NOMO-1 treated with DMSO at 0.1 percent for 48 hours (cell line): ENCODE results near the gene HOXA11.

Experiments used
- DNase-seq: peaks from one replicate; lab custom pipeline; 2025; ENCODE audit not compliant: unreplicated experiment; lab: John Stamatoyannopoulos, UW

HOXA11 gene

GRCh38 chr7:27182285-27182841 lies 2.7 kb downstream of the HOXA11 start:
- DNase-seq, result no peak

GRCh38 chr7:27181795-27182275 lies 3.2 kb downstream of the HOXA11 start:
- no peak for DNase-seq

GRCh38 chr7:27180431-27181420 lies 4.3 kb downstream of the HOXA11 start:
- no peak for DNase-seq

- DNase-seq, result peak; percentile 73
These were observed 5.3 kb downstream of the HOXA11 start for GRCh38 chr7:27179503-27180430.

- DNase-seq, result no peak
These were observed 6.0 kb downstream of the HOXA11 start for GRCh38 chr7:27179030-27179429.

GRCh38 chr7:27178366-27178765 lies 6.7 kb downstream of the HOXA11 start:
- DNase-seq, result no peak

GRCh38 chr7:27177795-27178320 lies 7.2 kb downstream of the HOXA11 start:
- no peak for DNase-seq

- no peak for DNase-seq
These were observed 7.9 kb downstream of the HOXA11 start for GRCh38 chr7:27176962-27177794.

- no peak for DNase-seq
These were observed 8.5 kb downstream of the HOXA11 start for GRCh38 chr7:27176524-27176845.

GRCh38 chr7:27175626-27176523 lies 9.2 kb downstream of the HOXA11 start:
- no peak for DNase-seq

- DNase-seq, result peak; percentile 62
These were observed 10.0 kb downstream of the HOXA11 start for GRCh38 chr7:27174874-27175625.

GRCh38 chr7:27173956-27174873 lies 10.8 kb downstream of the HOXA11 start, which contains the start of gene HOXA10:
Gene HOXA10, minus strand, starts transcription at chr7:27174320. Its CDS starts 14 bp downstream, at chr7:27174306.
- peak; percentile 59 for DNase-seq

- no peak for DNase-seq
These were observed 11.5 kb downstream of the HOXA11 start for GRCh38 chr7:27173511-27173955.

- DNase-seq, result no peak
These were observed 12.1 kb downstream of the HOXA11 start for GRCh38 chr7:27172823-27173510.

- no peak for DNase-seq
These were observed 12.7 kb downstream of the HOXA11 start for GRCh38 chr7:27172315-27172774.

GRCh38 chr7:27171637-27172314 lies 13.3 kb downstream of the HOXA11 start:
- DNase-seq, result no peak
